Non-pigmented ciliary epithelial cell (primary cell): ENCODE results near the gene SPDEF.

Source experiments
- DNase-seq: peaks from one replicate; pipeline ENCODE4 v3.0.0-alpha.2; 2010; ENCODE audit warnings: low read depth

The SPDEF gene

GRCh38 chr6:34583861-34584604 is 27.9 kb upstream of the SPDEF start:
- no peak for DNase-seq

DNA sequence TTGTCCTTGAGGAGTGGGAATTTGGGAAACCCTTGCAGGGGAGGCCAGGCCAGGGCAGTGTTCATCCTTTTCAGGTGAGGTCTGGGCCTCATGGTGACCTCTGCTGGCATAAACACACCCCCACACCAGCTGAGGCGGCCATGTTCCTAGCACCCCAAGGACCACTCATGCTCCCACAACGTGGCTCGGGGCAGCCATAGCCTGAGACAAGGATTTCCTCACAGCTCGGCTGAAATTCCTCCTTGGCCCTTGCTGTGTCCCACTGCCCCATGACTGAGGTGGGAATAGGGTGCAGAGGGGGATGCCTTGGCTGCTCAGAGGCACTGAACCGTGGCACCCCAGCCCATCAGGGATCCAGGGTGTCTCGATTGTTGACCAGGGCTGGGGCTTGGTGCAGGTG is 27.3 kb upstream of the SPDEF start:
- DNase-seq, result no peak

GRCh38 chr6:34581561-34581920 is 25.4 kb upstream of the SPDEF start:
- no peak for DNase-seq

- DNase-seq, result no peak
Observed at GRCh38 chr6:34580707-34581560, 24.8 kb upstream of the SPDEF start.

- no peak for DNase-seq
Observed at GRCh38 chr6:34578445-34579262, 22.5 kb upstream of the SPDEF start.

DNA sequence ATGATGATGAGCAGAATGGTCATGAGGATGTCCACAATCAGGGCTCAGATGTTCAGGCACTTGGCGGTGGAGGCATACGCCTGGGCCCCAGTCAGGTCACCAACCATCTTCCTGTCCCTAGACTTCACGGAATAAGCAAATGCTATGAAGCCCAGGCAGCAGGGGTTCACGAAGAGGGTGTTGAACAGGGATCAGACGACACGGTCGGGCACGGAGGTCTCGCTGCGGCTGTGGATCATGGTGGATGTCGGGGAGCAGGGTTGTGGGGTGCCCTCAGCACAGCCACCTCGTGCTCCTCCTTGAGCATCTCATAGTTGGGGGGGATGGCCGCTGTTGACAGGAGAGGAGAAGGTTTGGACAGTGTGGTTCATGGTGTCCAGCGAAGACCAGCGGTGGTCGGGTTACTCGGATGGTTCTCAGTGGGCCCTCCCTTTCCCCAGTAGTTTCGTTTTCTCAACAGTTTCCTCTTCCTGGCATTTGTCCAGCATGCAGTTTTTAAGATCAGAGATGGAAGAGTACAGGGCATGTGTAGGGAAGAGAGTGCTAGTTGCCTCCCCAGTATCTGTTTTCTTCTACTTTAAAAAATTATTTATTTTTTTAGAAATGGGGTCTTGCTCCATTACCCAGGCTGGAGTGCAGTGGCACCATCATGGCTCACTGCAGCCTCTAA is 20.3 kb upstream of the SPDEF start:
- no peak for DNase-seq

- DNase-seq, result no peak
Observed at GRCh38 chr6:34575326-34575725, 19.2 kb upstream of the SPDEF start.

DNA sequence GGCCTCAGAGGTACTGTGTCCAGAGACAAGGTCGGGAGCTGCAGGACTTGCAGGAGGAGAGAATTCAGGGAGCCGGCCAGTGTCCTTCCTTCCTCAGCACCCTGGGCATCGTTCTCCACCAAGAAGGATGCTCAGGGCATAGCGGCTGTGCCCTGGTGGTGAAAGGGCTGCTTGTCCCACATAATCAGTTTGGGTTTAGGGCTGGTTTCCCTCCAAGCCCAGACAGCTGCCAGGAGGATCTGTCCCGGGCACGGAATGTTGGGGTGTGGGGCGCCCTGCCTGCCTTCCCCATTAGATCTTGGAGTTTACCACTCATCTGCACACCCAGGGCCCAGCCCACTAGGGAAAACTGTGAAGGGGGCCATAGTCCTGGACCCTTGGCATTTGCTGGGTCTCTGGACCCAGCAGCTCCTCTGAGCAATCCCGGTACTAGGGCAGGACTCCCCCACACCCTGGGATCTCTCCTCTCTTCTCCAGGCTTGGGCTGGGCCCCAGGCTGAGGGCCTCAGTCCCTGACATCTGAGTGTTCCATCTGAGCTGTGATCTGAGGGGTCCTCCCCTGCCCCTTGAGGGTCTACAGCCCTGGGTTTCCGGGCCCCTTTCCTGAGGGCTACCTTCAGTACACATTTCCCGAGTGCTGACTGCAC is 18.6 kb upstream of the SPDEF start:
- DNase-seq, result no peak

DNA sequence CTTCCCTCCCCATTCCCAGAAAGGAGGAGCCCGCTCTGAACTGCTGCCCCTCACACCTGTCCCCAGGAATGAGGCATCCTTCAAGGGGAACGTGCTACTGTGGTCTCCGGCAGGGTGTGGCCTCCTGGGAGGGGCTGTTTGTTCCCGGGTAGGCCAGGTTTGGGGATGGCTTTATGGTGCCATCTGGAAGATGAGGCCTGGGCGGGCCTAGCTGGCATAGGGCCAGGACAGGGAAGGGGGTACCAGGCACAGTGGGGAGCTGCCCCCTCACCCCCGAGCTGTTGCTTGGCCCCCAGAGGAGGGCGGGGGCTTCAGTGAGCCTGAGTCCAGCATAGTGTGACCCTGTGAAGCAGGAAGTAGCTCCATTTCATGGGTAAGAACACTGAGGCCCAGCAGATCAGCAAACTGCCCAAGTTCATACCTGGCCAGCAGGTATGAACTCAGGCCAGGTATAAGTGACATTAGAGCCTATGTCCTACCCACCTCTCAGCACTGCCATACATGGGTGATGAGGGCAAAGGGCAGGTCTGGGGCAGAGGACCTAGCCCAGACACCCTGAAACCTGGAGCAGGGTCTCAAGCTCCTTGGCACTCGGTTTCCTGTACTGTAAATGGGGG is 17.5 kb upstream of the SPDEF start:
- DNase-seq, result no peak

DNA sequence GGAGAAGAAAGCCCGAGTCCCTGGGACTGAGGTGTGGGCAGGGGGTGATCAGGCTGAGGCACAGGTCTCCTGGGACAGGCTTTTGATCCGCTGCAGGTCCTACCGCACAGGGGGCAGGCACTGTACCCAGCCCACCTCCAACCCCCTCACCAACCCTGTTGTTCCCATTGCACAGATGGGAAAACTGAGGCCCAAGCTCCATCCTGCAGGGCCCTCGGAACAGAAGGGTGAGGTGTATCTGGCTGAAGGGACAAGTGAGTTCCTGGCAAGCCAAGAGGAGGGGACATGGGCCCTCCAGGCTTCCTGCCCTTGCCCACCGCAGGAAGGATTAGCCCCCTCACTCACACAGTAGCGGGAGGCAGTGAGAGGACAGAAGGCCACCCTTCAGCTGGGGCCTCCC is 16.5 kb upstream of the SPDEF start:
- no peak for DNase-seq

GRCh38 chr6:34572021-34572420 is 15.9 kb upstream of the SPDEF start:
- DNase-seq, result no peak

DNA sequence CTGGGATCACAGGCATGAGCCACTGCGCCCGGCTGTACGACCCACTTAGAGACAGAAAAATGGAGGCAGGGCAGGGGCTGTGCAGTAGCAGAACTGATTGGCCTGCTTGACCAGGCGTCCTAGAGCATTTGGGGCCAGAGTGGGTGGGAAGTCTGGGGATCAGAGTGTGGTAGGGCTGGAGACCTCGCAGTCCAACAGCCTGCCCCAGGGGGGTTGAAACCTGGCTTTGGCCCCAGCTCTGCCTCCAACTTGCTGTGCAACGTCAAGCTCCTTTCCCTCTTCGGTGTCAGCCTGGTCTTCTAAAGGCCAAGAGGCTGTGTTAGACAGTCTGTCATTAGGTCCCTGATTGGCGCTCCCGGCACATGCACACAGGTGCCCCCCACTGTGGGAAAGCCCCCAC is 15.3 kb upstream of the SPDEF start:
- DNase-seq, result no peak

DNA sequence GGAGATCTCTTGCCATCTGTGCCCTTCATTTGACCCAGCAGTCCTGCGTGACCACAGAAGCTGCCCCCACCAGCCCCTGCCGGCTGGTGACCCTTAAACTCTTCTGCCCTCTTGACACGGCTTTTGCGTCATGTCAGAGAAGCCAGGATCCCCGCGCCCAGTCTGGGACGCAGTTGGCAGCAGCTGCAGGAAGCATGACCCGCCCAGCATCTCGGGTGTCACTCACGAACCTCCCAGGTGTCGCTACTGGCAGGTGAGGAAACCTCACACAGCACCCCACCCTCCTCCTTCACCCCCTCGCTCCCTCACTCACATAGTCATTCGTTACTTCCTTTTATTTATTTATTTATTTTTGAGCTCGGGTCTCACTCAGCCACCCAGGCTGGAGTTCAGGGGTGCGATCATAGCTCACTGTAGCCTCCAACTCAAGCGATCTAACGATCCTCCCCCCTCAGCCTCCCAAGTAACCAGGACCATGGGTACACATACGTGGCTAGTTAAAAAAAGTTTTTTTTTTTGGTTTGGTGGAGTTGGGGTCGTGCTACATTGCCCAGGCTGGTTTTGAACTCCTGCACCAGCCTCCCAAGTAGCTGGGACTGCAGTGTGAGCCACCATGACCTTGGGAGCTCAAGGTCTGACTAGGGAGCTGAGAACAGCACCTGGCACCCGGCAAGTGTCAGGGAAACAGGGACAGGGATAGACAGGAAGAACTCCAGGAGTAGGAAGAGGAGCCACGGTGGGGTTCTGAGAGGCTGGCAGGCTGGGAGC is 14.1 kb upstream of the SPDEF start:
- no peak for DNase-seq

- DNase-seq, result no peak
Observed at GRCh38 chr6:34569361-34569973, 13.3 kb upstream of the SPDEF start.

- DNase-seq, result no peak
Observed at GRCh38 chr6:34568341-34569201, 12.4 kb upstream of the SPDEF start.

GRCh38 chr6:34566830-34567546 is 10.9 kb upstream of the SPDEF start:
- no peak for DNase-seq

- no peak for DNase-seq
Observed at GRCh38 chr6:34565722-34566137, 9.6 kb upstream of the SPDEF start.

DNA sequence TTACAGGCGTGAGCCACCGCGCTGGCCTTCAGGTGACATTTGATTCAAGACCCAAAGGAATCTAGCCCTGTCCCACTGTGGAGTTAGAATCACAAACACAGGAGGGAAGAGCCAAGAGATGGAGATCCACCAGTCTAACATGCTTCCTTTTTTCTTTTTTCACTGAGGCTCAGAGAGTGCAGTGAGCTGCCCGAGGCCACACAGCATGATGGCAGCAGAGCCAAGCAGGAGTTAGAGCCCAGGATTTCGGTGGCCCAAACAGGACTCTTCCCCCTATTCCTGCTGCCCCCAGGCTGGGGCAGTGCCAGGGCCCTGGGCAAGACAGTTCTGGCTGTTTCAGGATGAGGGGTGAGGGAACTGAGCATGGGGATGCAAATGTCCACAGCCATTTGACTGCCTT is 8.1 kb upstream of the SPDEF start:
- no peak for DNase-seq
